Keratinocyte (primary cell): ENCODE data around the gene ACTL6A. TPM values are rescaled to one million over a fixed set of nuclear protein-coding genes. Genes with fewer than 3 reads are reported as not detected.

Experiments used
- DNase-seq: peaks from one replicate; pipeline ENCODE4 v3.0.0-alpha.2; 2011; ENCODE audit warnings: low read depth, missing footprints, low spot score
- FAIRE-seq: peaks from 2 replicates; lab custom pipeline; 2011; peaks lifted over from hg19 to GRCh38; lab: Jason Lieb, UNC
- H2AFZ ChIP-seq: 2 replicates; pipeline ENCODE4 v1.6.0; 2012; ENCODE audit warnings: low read length, control low read depth, inconsistent platforms; ENCODE audit not compliant: control insufficient read depth
- H3K27ac ChIP-seq: 2 replicates; pipeline ENCODE4 v1.5.1; 2011; ENCODE audit warnings: low read length; ENCODE audit not compliant: control insufficient read depth, insufficient read depth
- H3K27me3 ChIP-seq: 3 replicates; pipeline ENCODE4 v1.6.0; 2011; ENCODE audit warnings: low read length; ENCODE audit not compliant: control insufficient read depth, insufficient read depth; ENCODE audit errors: extremely low read depth
- H3K36me3 ChIP-seq, 2 experiments: 2 replicates in 1 of 2; 3 replicates in 1 of 2; pipeline ENCODE4 v1.5.1; 2011; ENCODE audit warnings: low read length in 2 of 2, mild to moderate bottlenecking in 1 of 2; ENCODE audit not compliant: control insufficient read depth in 2 of 2, insufficient read depth in 2 of 2; ENCODE audit errors: extremely low read depth in 1 of 2
- H3K4me1 ChIP-seq: 3 replicates; pipeline ENCODE4 v1.5.1; 2011; ENCODE audit warnings: low read length; ENCODE audit not compliant: control insufficient read depth, insufficient read depth; ENCODE audit errors: extremely low read depth
- H3K4me2 ChIP-seq: 3 replicates; pipeline ENCODE4 v1.6.0; 2011; ENCODE audit warnings: low read depth, low read length; ENCODE audit not compliant: control insufficient read depth, insufficient read depth; ENCODE audit errors: extremely low read depth
- H3K4me3 ChIP-seq, 3 experiments: fragments of 200-600 bp in 1 of 3; sonication (generic) in 1 of 3; 2 replicates in 2 of 3; 3 replicates in 1 of 3; pipeline ENCODE4 v1.5.1; 2011 to 2016; ENCODE audit warnings: low read length in 3 of 3, mild to moderate bottlenecking in 3 of 3, control low read depth in 2 of 3, inconsistent platforms in 1 of 3, low read depth in 1 of 3, mixed read lengths in 1 of 3, mixed run types in 1 of 3, moderate library complexity in 1 of 3; ENCODE audit not compliant: control insufficient read depth in 2 of 3, insufficient read depth in 2 of 3; ENCODE audit errors: extremely low read depth in 1 of 3
- H3K79me2 ChIP-seq: 2 replicates; pipeline ENCODE4 v1.6.0; 2012; ENCODE audit warnings: low read length; ENCODE audit not compliant: control insufficient read depth, insufficient read depth
- H3K9ac ChIP-seq: 3 replicates; pipeline ENCODE4 v1.6.0; 2011; ENCODE audit warnings: low read length; ENCODE audit not compliant: control insufficient read depth, insufficient read depth; ENCODE audit errors: extremely low read depth
- H3K9me1 ChIP-seq: 3 replicates; pipeline ENCODE4 v1.6.0; 2011; ENCODE audit warnings: low read length; ENCODE audit not compliant: control insufficient read depth, insufficient read depth; ENCODE audit errors: extremely low read depth
- H3K9me3 ChIP-seq: 2 replicates; pipeline ENCODE4 v1.5.1; 2012; ENCODE audit warnings: low read depth, low read length; ENCODE audit not compliant: control insufficient read depth
- H4K20me1 ChIP-seq: 3 replicates; pipeline ENCODE4 v1.6.0; 2011; ENCODE audit warnings: low read length; ENCODE audit not compliant: control insufficient read depth, insufficient read depth; ENCODE audit errors: extremely low read depth
- CTCF ChIP-seq, 3 experiments: IDR thresholded peaks in 1 of 3; conservative IDR thresholded peaks in 1 of 3; optimal IDR thresholded peaks in 1 of 3; 2 replicates in 2 of 3; 3 replicates in 1 of 3; pipeline versions ENCODE3 to v1.5.1; 2011; ENCODE audit warnings: low read length in 3 of 3, mild to moderate bottlenecking in 3 of 3, moderate library complexity in 2 of 3, control low read depth in 1 of 3, inconsistent platforms in 1 of 3; ENCODE audit not compliant: insufficient read depth in 2 of 3; ENCODE audit errors: extremely low read depth in 1 of 3
- EZH2 ChIP-seq: IDR thresholded peaks from one replicate; pipeline ENCODE4 v1.6.1; 2012; ENCODE audit warnings: inconsistent platforms, mild to moderate bottlenecking, low read length, moderate library complexity
- dilution Hi-C: fragments of 300-500 bp; cut with MboI; formaldehyde crosslinking; loops from one replicate; pipeline ENCODE4 v1.7.0; 2020; ENCODE audit warnings: low sequenced_read_pairs; ENCODE audit not compliant: extremely low pct_ligation_motif_present
- polyA plus RNA-seq, 5 experiments: library from polyadenylated mRNA; depleted of rRNA in 3 of 5; stranded (reverse) in 3 of 5; stranded (forward) in 1 of 5; unstranded in 1 of 5; fragments of >200 nt; gene quantifications; 1 replicate in 1 of 5; 2 replicates in 3 of 5; 3 replicates in 1 of 5; pipeline versions ENCODE4 v1.2.1 to v1.2.3, GENCODE V29; 2011 to 2012; ENCODE audit warnings: missing spikeins in 2 of 5, low read depth in 1 of 5, low replicate concordance in 1 of 5

Gene ACTL6A
- polyA plus RNA-seq, 1 donor (not counting 4 experiments of a cell fraction or from before 2014, with no cell fraction given) = 106 TPM

GRCh38 chr3:179610066-179610465 is 47.3 kb downstream of the ACTL6A start:
- Histone ChIP-seq H3K4me3 (no peak overlapping the region), H3K27me3 (no peaks in the 10 kb centered on the region), H3K9me1 (peaks cover 2% of the 10 kb centered on the region), H3K79me2 (peaks cover 31% of the 10 kb centered on the region), H3K4me2 (no peak overlapping the region), H3K36me3 (peaks cover 2 to 9% of the 10 kb centered on the region in 2 experiments), H2AFZ (no peak overlapping the region), H4K20me1 (no peaks in the 10 kb centered on the region), H3K27ac (no peak overlapping the region), H3K9ac (no peak overlapping the region), H3K9me3 (no peaks in the 10 kb centered on the region), H3K4me1 (no peaks in the 10 kb centered on the region)
- FAIRE-seq (no peak), DNase-seq (no peak)
- no peak for TF ChIP-seq EZH2
- no peak for TF ChIP-seq CTCF (optimal IDR thresholded peaks at IDR 0.05 in 1 of 3, IDR thresholded peaks at IDR 0.05 in 1 of 3, conservative IDR thresholded peaks at IDR 0.05 in 1 of 3; ENCODE audit: extremely low read depth in 1 of 3, insufficient read depth in 2 of 3, low read length in 3 of 3)
- dilution Hi-C loops = no loop called here

- H3K9me3 ChIP-seq = no peaks in the 10 kb centered on the region
- no peak overlapping the region for H3K4me2 ChIP-seq
- dilution Hi-C loops = no loop called here
- no peak for TF ChIP-seq CTCF (optimal IDR thresholded peaks at IDR 0.05 in 1 of 3, IDR thresholded peaks at IDR 0.05 in 1 of 3, conservative IDR thresholded peaks at IDR 0.05 in 1 of 3; ENCODE audit: extremely low read depth in 1 of 3, insufficient read depth in 2 of 3, low read length in 3 of 3)
- no peaks in the 10 kb centered on the region for H3K27me3 ChIP-seq
- H3K36me3 ChIP-seq = peaks cover 4 to 5% of the 10 kb centered on the region in 2 experiments
- H3K27ac ChIP-seq = no peak overlapping the region
- FAIRE-seq = no peak
- peaks cover 7% of the 10 kb centered on the region for H3K79me2 ChIP-seq
- H3K9me1 ChIP-seq = peaks cover 2% of the 10 kb centered on the region
- no peak for DNase-seq
- H2AFZ ChIP-seq = no peak overlapping the region
- H3K4me3 ChIP-seq = no peak overlapping the region
- no peak overlapping the region for H3K9ac ChIP-seq
- no peaks in the 10 kb centered on the region for H4K20me1 ChIP-seq
- H3K4me1 ChIP-seq = no peaks in the 10 kb centered on the region
Observed at GRCh38 chr3:179613807-179614206, 51.1 kb downstream of the ACTL6A start.
